Activated CD8-positive, alpha-beta memory T cell treated with anti-CD3 and anti-CD28 coated beads for 4 hours (primary cell): ENCODE data around the gene RPLP1.

Experiments used
- DNase-seq, 2 donors: peaks; one replicate each; pipeline ENCODE4 v3.0.0-alpha.2; 2020; ENCODE audit warnings: low read depth in 2 of 2

The RPLP1 gene

GRCh38 chr15:69452692-69453521 lies at the start of gene RPLP1:
Gene RPLP1, plus strand, starts transcription at chr15:69452818. Its CDS starts 131 bp downstream, at chr15:69452949.
- peak; percentile 92 to 93 for DNase-seq

DNA sequence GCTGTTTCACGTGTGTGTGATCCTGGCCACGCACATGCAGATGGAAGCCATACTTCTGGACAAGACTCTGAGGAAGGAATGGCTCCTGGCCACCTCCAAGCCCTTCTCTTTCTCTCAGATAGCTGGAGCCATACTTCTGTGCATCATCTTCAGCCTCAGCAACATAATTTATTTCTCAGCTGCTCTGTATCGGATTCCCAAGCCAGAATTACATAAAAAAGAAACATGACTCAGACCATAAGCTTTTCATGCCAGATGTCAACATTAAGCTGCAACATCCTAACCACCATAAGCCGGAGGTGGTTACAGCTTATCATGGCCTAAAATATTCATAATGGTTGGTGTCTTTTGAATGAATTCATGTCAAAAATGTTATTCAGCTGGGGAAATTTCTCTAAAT lies 49.0 kb upstream of the RPLP1 start:
- DNase-seq, result no peak

GRCh38 chr15:69405110-69405509 lies 47.5 kb upstream of the RPLP1 start:
- no peak for DNase-seq

GRCh38 chr15:69407719-69408400 lies 44.8 kb upstream of the RPLP1 start:
- DNase-seq, result no peak

GRCh38 chr15:69408841-69409240 lies 43.8 kb upstream of the RPLP1 start:
- DNase-seq, result no peak

GRCh38 chr15:69410248-69410874 lies 42.3 kb upstream of the RPLP1 start:
- DNase-seq, result no peak

DNA sequence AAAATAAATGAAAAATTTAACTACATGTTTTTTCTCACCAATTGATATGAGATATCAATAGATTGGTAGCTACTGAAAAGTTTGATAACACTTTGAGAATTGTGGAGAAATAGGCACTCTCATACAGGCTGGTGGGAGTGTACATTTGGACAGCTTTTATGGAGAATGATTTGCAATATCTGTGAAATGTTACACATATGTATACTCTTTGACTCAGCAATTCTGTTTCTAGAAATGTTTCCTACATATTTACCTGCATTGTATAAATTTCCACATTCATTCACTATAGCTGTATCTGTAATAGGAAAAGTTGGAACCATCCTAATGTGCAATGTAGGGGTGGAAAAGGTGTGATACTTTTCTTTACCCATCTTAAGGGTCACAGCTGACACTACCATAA lies 40.3 kb upstream of the RPLP1 start:
- DNase-seq, result no peak

DNA sequence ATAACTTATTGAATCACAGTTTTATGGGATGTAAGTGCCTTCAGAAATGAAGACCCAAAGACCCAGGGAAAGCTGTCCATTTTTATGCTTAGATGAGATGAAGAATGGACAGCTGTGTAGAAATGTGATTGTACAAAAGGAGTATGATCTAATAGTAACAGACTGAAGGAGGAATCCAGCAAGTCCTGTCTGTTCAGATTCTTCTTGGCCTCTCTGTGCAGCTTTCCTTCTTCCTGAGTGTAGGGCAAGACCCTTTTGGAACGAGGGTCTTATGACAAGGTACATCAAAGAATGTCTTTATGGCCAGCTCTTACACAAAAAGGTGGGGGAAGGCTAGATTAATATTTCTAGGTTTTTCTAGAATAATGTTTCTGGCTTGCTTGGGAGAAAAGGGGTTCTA lies 39.9 kb upstream of the RPLP1 start:
- no peak for DNase-seq

DNA sequence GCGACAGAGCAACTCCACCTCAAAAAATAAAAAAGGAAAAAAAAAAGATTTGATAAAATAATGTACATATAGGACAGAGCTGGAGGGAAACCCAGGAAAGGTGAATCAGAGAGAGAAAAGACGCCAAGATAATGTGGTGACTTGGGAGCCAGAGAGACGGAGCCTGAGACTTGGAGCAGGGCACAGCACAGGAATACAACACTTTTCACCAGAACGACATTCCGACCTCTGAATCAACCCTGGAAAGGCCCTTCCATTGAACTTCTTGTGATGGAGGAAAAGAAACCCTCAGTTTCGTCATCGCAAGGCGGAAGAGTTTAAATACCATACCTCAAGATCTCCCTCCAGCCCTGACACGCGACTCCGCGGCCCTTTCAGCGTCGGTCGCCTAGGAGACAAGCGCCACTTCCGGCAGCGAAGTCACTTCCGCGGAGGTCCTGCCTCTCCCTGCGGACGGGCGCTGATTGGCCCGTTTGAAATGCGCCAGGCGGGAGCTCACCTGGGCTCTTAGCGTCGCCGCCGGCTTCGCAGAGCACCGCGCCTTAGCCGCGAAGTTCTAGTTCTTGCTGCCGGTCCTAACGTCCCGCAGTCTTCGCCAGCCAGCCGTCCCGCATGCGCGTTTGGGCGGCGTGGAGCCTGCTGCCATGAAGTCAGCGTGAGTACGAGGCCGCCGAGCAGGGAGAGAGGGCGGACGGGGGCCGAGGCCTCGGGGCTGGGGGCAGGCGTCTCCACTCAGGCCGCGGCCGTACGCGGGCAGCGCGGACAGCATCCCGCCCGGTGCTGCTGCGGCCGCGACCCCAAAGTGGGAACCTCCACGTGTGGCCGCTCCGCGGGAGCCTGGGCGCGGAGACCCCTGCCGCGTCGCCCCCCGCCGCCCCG lies 38.6 kb upstream of the RPLP1 start, which contains the start of gene KIF23:
Gene KIF23 (plus strand): TSS at position 528 of the 879 bp plus-strand sequence. CDS start 117 bp downstream, at position 645.
- DNase-seq, result peak; percentile 83 to 88

DNA sequence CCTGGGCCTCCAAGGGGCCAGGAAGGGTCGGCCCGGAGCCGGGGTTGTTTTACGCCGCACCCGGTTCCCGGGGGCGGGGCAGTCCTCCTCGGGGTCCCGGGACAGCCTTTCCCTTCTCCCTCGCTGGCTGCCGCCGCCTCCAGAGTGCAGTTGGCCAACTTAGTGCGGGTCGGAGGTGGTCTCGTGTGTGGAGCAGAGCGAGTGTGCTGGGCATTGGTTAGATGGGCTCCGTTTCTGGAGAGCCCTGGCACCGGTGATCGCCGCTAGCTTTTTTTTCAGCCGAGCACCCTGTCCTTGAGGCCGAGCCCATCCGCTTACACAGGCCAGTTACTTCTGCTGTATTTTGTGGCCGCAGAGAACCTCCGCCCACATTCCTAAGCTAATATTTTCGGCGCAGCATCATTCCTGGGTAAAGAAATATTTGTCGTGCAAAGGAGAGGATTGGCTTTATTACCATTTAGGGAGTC lies 37.9 kb upstream of the RPLP1 start:
- DNase-seq, result no peak

GRCh38 chr15:69415381-69415780 lies 37.2 kb upstream of the RPLP1 start:
- no peak for DNase-seq

GRCh38 chr15:69417581-69417980 lies 35.0 kb upstream of the RPLP1 start:
- no peak for DNase-seq

- DNase-seq, result no peak
These were observed 31.1 kb upstream of the RPLP1 start for GRCh38 chr15:69421498-69421897.

DNA sequence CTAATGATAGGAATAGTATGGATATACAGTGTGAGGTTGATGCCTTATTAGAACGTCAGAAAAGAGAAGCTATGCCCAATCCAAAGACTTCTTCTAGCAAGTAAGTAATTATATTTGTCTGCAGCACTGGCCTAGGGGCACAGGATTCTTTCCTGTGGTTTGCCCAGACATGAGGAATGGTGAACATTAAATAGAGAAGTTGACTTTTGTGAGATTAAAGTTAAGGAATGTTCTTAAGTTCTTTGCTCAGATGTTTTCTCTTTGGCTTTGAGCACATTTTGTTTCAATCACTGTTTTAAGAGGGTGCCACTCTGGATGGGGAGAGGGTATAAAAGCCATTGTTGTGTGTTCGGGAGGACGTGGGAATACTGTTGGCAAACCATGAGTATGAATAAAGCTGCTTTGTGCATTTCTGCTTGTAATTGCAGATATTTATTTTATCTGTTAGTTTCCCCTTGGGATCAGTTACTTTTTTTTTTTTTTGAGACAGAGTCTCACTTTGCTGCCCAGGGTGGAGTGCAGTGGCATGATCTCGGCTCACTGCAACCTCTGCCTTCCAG lies 30.2 kb upstream of the RPLP1 start:
- DNase-seq, result no peak

GRCh38 chr15:69424001-69424400 lies 28.6 kb upstream of the RPLP1 start:
- DNase-seq, result no peak

DNA sequence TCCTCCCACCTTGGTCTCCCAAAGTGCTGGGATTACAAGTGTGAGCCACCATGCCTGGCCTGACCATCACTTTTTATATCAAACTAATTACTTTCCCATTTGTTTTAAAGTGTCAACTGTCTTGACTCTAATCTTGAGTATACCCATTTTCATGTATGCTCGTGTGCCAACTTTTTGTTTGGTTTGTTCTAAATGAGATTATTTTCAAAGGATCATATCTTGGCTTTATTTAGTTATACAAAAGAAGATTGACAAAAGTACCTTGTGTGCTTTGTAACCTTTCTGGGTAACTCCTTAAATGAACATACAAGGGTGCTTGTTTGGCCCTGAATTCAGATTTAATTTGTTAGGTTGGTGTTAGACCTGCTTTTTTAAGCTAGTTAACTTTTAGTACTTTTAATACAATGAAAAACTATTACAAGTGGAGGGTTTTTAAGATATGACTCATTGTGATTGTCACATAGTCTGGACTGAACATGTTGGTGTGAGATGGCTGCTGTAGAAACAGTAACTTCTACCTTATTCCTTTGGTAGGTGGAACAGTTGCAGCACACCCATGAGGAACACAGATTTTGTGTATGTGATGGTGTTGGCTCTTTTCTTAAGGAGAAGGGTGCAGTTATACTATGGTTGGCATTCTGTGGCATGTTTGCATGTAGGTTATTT lies 27.7 kb upstream of the RPLP1 start:
- DNase-seq, result no peak

GRCh38 chr15:69433831-69434230 lies 18.8 kb upstream of the RPLP1 start:
- DNase-seq, result no peak

GRCh38 chr15:69434238-69434637 lies 18.4 kb upstream of the RPLP1 start:
- DNase-seq, result no peak

- DNase-seq, result no peak
These were observed 17.9 kb upstream of the RPLP1 start for GRCh38 chr15:69434679-69435078.

DNA sequence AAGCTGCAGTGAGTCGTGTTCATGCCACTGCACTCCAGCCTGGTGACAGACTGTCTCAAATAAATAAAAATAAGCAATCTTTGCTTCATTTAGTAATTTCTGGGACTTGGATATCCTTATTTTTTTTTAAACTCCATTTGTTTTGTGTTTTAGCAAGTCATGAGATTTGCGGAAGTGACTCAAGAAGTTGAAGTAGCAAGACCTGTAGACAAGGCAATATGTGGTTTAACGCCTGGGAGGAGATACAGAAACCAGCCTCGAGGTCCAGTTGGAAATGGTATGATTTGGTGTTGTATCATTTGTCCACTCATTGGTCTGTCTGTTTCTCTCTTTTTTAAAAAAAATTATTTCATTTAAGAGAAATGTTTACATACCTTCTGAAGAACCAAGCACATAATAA lies 16.6 kb upstream of the RPLP1 start:
- no peak for DNase-seq

GRCh38 chr15:69436951-69437350 lies 15.7 kb upstream of the RPLP1 start:
- DNase-seq, result no peak
